ENCODE results near the gene DGKI. TPM values are rescaled to one million over a fixed set of nuclear protein-coding genes. Genes with fewer than 3 reads are reported as not detected.

The DGKI gene
- total RNA-seq, 1 experiment from 2014 or later, result 0.15 TPM

GRCh38 chr7:137354961-137355360 lies 491.8 kb downstream of the DGKI start (continued):
- TF ChIP-seq REST (IDR thresholded peaks at IDR 0.05; ENCODE audit: low read depth), result no peak
- no peak for TF ChIP-seq SIN3A (IDR thresholded peaks at IDR 0.05; ENCODE audit: low read depth)
- no peak for TF ChIP-seq CEBPB (IDR thresholded peaks at IDR 0.05; ENCODE audit: low read depth)
- no peak for TF ChIP-seq CTCF (IDR thresholded peaks at IDR 0.05 in 2 of 3, conservative IDR thresholded peaks at IDR 0.05 in 1 of 3; ENCODE audit: borderline replicate concordance in 1 of 3, insufficient read depth in 1 of 3, low read depth in 2 of 3, low read length in 2 of 3)

- no peaks in the 10 kb centered on the region for H3K27me3 ChIP-seq (ENCODE audit: insufficient read depth, low read length)
These were observed 492.4 kb downstream of the DGKI start for GRCh38 chr7:137354396-137354795.

More at GRCh38 chr7:137354396-137354795, 492.4 kb downstream of the DGKI start:
- H2AFZ ChIP-seq (ENCODE audit: low read depth, low read length, poor library complexity, severe bottlenecking), result no peak overlapping the region
- no peak overlapping the region for H3K27ac ChIP-seq (ENCODE audit: low read depth, low read length)
- CTCF ChIA-PET, result no interaction called here
- no peak overlapping the region for H3K4me2 ChIP-seq (ENCODE audit: low read length)
- ATAC-seq, result no peak
- H4K20me1 ChIP-seq (ENCODE audit: insufficient read depth), result no peaks in the 10 kb centered on the region
- intact Hi-C loops (cut with micrococcal nuclease), result no loop called here
- no peaks in the 10 kb centered on the region for H3K36me3 ChIP-seq (ENCODE audit: control insufficient read depth in 1 of 2, insufficient read depth in 2 of 2, low read length in 2 of 2)
- H3K9me2 ChIP-seq (ENCODE audit: insufficient read depth), result no peaks in the 10 kb centered on the region
- H3K9ac ChIP-seq (ENCODE audit: low read length), result no peak overlapping the region
- no peak for TF ChIP-seq SIN3A (IDR thresholded peaks at IDR 0.05; ENCODE audit: low read depth)
- TF ChIP-seq CTCF (IDR thresholded peaks at IDR 0.05 in 2 of 3, conservative IDR thresholded peaks at IDR 0.05 in 1 of 3; ENCODE audit: borderline replicate concordance in 1 of 3, insufficient read depth in 1 of 3, low read depth in 2 of 3, low read length in 2 of 3), result no peak
- TF ChIP-seq TCF7L2 (IDR thresholded peaks at IDR 0.05; ENCODE audit: borderline replicate concordance, extremely low read depth, insufficient read depth, insufficient read length), result no peak
- TF ChIP-seq POLR2AphosphoS5 (IDR thresholded peaks at IDR 0.05; ENCODE audit: low read depth, low read length), result no peak
- TF ChIP-seq ATF3 (IDR thresholded peaks at IDR 0.05), result no peak
- no peak for TF ChIP-seq SRF (IDR thresholded peaks at IDR 0.05; ENCODE audit: low read depth)
- no peak for TF ChIP-seq EZH2phosphoT487 (IDR thresholded peaks at IDR 0.05; ENCODE audit: borderline replicate concordance)
- no peak for TF ChIP-seq CEBPB (IDR thresholded peaks at IDR 0.05; ENCODE audit: low read depth)
- TF ChIP-seq EGR1 (IDR thresholded peaks at IDR 0.05; ENCODE audit: low read depth), result no peak
- no peak for TF ChIP-seq ZNF274 (IDR thresholded peaks at IDR 0.05; ENCODE audit: low read depth, low read length)
- H3K79me2 ChIP-seq (ENCODE audit: insufficient read depth, low read length), result no peaks in the 10 kb centered on the region
- RAD21 ChIA-PET (ENCODE audit: low non-redundant PET in 1 of 2, low total read pairs in 2 of 2, uncharacterized antibody in 2 of 2, unreplicated experiment in 2 of 2), result no interaction called here
- BruUV-seq (replicated peaks), result no TSS peak
- H3K4me1 ChIP-seq (ENCODE audit: control insufficient read depth in 1 of 2, insufficient read depth in 2 of 2, low read length in 2 of 2), result no peaks in the 10 kb centered on the region
- POLR2A ChIA-PET, result no interaction called here
- peaks cover 8 to 12% of the 10 kb centered on the region in 2 experiments; a peak in 2 of 4 replicates for H3K9me3 ChIP-seq (ENCODE audit: control insufficient read depth in 1 of 2, insufficient read depth in 1 of 2, low read depth in 1 of 2, low read length in 2 of 2)
- H3K4me3 ChIP-seq (replicated peaks in 1 of 2; ENCODE audit: low read depth in 1 of 2, low read length in 2 of 2), result no peak overlapping the region
- no peak for DNase-seq (ENCODE audit: low read depth, low spot score)

Measured in HCT116 (cell line).